ENCODE results near the gene MYCBPAP. TPM values are rescaled to one million over a fixed set of nuclear protein-coding genes. Genes with fewer than 3 reads are reported as not detected.

The MYCBPAP gene
- total RNA-seq, 3 donors from 2014 or later: 0.66 to 1.9 (median 1.3) TPM

DNA sequence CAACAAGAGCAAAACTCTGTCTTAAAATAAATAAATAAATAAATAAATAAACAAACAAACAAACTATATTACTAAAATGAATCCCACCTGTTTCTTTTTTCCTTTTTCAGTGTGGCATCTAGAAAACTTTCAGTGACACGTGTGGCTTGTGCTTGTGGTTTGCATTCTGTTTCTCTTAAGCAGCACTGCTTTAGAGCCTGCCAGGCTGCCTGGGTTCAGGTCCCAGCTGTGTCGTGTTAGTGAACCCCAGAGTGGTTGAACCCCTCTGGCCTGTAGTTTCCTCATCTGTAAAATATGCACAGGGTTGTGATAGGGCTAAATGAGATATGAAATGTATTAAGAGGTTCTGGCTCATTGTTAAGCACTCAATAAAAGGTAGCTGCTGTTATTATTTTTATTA is 12.2 kb downstream of the MYCBPAP start:
- Histone ChIP-seq H3K4me3 (no peak overlapping the region), H3K36me3 (no peaks in the 10 kb centered on the region), H3K27ac (no peak overlapping the region), H3K9me3 (no peaks in the 10 kb centered on the region), H3K4me1 (no peaks in the 10 kb centered on the region), H3K27me3 (no peaks in the 10 kb centered on the region)
- intact Hi-C loops (cut with DNase I; ENCODE audit: low total_unique reads): loop anchor here (5.0 kb wide), 1 partner anchor 693 kb away; no protein-coding TSS in a partner anchor
- no peak for DNase-seq (ENCODE audit: low spot score in 2 of 2)
- TF ChIP-seq POLR2AphosphoS5 (IDR thresholded peaks at IDR 0.05): no peak
- TF ChIP-seq POLR2A (IDR thresholded peaks at IDR 0.05): no peak
- TF ChIP-seq, protein P1, sequence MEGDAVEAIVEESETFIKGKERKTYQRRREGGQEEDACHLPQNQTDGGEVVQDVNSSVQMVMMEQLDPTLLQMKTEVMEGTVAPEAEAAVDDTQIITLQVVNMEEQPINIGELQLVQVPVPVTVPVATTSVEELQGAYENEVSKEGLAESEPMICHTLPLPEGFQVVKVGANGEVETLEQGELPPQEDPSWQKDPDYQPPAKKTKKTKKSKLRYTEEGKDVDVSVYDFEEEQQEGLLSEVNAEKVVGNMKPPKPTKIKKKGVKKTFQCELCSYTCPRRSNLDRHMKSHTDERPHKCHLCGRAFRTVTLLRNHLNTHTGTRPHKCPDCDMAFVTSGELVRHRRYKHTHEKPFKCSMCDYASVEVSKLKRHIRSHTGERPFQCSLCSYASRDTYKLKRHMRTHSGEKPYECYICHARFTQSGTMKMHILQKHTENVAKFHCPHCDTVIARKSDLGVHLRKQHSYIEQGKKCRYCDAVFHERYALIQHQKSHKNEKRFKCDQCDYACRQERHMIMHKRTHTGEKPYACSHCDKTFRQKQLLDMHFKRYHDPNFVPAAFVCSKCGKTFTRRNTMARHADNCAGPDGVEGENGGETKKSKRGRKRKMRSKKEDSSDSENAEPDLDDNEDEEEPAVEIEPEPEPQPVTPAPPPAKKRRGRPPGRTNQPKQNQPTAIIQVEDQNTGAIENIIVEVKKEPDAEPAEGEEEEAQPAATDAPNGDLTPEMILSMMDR (IDR thresholded peaks at IDR 0.05): no peak

DNA sequence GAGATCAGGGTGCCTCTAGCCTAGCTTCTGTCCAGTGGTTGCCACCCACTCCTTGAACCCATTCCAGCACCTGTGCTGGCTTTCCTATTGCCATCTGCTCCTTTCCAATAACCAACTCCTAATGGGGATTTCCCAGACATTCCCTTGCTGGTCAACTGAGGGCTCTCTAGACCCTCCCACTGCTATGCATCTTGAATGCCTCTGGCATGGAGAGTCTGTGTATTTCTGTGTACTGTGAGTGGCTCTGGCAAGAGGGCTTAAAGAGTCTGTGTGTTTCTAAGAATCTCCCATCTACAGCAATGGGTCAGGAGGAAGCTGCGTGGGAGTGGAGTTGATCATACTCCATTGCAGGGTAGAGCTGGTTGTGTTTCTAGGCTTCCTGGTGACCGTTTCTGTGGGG is 13.3 kb downstream of the MYCBPAP start:
- intact Hi-C loops (cut with DNase I; ENCODE audit: low total_unique reads): loop anchor here (5.0 kb wide), 1 partner anchor 694 kb away; no protein-coding TSS in a partner anchor
- TF ChIP-seq POLR2A (IDR thresholded peaks at IDR 0.05): no peak
- TF ChIP-seq, protein P1 (IDR thresholded peaks at IDR 0.05): no peak
- TF ChIP-seq POLR2AphosphoS5 (IDR thresholded peaks at IDR 0.05): no peak
- H3K4me1 ChIP-seq: no peaks in the 10 kb centered on the region

DNA sequence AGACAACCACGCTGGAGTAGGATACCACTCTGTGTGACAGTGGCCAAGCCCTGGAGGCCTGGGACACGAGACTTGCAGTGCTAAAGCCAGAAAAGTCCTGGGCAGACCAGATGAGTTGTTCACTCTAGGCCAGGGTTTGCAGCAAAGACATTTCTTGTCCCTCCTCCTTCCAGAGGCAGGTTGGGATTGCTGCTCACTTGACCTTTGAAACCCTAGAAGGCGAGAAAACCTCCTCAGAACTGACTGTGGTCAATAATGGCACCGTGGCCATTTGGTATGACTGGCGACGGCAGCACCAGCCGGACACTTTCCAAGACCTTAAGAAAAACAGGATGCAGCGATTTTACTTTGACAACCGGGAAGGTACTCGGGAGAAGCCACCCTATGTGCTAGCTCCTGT is 14.5 kb downstream of the MYCBPAP start:
- Histone ChIP-seq H3K4me1 (no peaks in the 10 kb centered on the region), H3K27ac (peak overlapping the region; percentile 18 to 61), H3K27me3 (no peaks in the 10 kb centered on the region), H3K36me3 (no peaks in the 10 kb centered on the region), H3K4me3 (no peak overlapping the region), H3K9me3 (no peaks in the 10 kb centered on the region)
- no peak for TF ChIP-seq POLR2A (IDR thresholded peaks at IDR 0.05)
- TF ChIP-seq, protein P1 (IDR thresholded peaks at IDR 0.05): no peak
- no peak for TF ChIP-seq POLR2AphosphoS5 (IDR thresholded peaks at IDR 0.05)
- DNase-seq (ENCODE audit: low spot score in 2 of 2): no peak
- intact Hi-C loops (cut with DNase I; ENCODE audit: low total_unique reads): loop anchor here (5.0 kb wide), 1 partner anchor 695 kb away; no protein-coding TSS in a partner anchor

More for the DNA sequence above, 13.3 kb downstream of the MYCBPAP start:
- no peaks in the 10 kb centered on the region for H3K9me3 ChIP-seq
- DNase-seq (ENCODE audit: low spot score in 2 of 2): no peak
- H3K27ac ChIP-seq: no peak overlapping the region
- no peaks in the 10 kb centered on the region for H3K36me3 ChIP-seq
- no peaks in the 10 kb centered on the region for H3K27me3 ChIP-seq
- H3K4me3 ChIP-seq: no peak overlapping the region

DNA sequence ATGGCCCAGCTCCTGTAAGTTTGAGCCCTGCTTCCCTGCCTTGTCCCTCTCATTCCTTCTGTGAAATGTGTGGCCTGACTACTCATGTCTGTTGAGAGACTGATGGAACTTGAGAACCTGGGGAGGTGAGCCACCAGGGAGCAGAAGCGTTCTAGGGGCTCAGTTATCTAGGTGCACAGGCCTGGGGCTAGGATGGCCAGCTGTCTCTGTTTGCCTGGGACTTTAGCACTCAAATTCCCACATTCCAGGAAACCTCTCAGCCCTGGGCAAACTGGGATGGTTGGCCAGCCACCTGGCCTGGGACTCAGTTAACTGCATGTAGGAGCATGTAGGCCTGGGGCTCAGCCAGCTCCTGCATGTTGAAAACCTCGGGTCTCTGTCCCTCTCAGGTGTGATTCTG is 15.0 kb downstream of the MYCBPAP start:
- Histone ChIP-seq H3K4me3 (no peak overlapping the region), H3K27ac (peak overlapping the region; percentile 18 to 61), H3K36me3 (no peaks in the 10 kb centered on the region), H3K4me1 (no peaks in the 10 kb centered on the region), H3K9me3 (no peaks in the 10 kb centered on the region), H3K27me3 (no peaks in the 10 kb centered on the region)
- TF ChIP-seq, protein P1 (IDR thresholded peaks at IDR 0.05): no peak
- intact Hi-C loops (cut with DNase I; ENCODE audit: low total_unique reads): loop anchor here (5.0 kb wide), 1 partner anchor 696 kb away; no protein-coding TSS in a partner anchor
- DNase-seq (ENCODE audit: low spot score in 2 of 2): peak in 1 of 2 donors; percentile 83

DNA sequence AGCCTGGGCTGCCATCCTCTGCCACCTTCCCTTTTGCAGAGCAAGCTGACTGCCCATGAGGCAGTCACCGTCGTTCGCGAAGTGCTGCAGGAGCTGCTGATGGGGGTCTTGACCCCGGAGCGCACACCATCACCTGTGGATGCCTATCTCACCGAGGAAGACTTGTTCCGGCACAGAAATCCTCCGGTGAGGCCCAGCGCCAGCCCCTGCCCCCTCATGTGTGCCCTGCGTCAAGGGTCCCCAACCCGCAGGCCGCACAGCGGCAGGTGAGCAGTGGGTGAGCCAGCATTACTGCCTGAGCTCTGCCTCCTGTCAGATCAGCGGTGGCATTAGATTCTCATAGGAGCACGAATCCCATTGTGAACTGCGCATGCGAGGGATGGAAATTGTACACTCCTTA is 16.6 kb downstream of the MYCBPAP start:
- no peak for TF ChIP-seq POLR2A (IDR thresholded peaks at IDR 0.05)
- no peak for TF ChIP-seq POLR2AphosphoS5 (IDR thresholded peaks at IDR 0.05)
- TF ChIP-seq, protein P1 (IDR thresholded peaks at IDR 0.05): no peak
- no peak for DNase-seq (ENCODE audit: low spot score in 2 of 2)
- H3K4me1 ChIP-seq: no peaks in the 10 kb centered on the region

More for the DNA sequence above, 16.6 kb downstream of the MYCBPAP start:
- H3K9me3 ChIP-seq: no peaks in the 10 kb centered on the region
- no peak overlapping the region for H3K27ac ChIP-seq
- no peak overlapping the region for H3K4me3 ChIP-seq
- H3K36me3 ChIP-seq: no peaks in the 10 kb centered on the region
- H3K27me3 ChIP-seq: no peaks in the 10 kb centered on the region
- intact Hi-C loops (cut with DNase I; ENCODE audit: low total_unique reads): loop anchor here (5.0 kb wide), 1 partner anchor 698 kb away; no protein-coding TSS in a partner anchor
